ENCODE measurements around the gene TMEFF1.

DNA sequence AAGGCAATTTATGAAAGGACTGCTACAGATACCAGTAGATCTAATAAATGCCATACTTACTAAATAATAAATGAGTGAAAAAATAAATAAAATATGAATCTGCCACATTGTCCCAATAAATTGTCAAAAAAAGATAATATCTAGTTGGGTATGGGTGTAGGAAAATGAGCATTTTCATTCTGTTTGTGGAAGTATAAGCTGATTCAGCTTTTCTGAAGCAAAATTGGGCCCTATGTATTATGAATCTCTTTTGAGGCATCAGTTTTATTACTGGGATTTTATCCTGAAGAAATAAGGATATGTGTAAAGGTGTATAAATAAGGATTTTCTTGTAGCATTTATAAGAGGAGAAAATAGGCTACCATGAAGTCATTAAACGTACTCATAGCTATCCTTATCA lies 151.0 kb downstream of the TMEFF1 start:
- TF ChIP-seq, protein P1, sequence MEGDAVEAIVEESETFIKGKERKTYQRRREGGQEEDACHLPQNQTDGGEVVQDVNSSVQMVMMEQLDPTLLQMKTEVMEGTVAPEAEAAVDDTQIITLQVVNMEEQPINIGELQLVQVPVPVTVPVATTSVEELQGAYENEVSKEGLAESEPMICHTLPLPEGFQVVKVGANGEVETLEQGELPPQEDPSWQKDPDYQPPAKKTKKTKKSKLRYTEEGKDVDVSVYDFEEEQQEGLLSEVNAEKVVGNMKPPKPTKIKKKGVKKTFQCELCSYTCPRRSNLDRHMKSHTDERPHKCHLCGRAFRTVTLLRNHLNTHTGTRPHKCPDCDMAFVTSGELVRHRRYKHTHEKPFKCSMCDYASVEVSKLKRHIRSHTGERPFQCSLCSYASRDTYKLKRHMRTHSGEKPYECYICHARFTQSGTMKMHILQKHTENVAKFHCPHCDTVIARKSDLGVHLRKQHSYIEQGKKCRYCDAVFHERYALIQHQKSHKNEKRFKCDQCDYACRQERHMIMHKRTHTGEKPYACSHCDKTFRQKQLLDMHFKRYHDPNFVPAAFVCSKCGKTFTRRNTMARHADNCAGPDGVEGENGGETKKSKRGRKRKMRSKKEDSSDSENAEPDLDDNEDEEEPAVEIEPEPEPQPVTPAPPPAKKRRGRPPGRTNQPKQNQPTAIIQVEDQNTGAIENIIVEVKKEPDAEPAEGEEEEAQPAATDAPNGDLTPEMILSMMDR (conservative IDR thresholded peaks at IDR 0.05): no peak
- TF ChIP-seq ZFX (IDR thresholded peaks at IDR 0.05): no peak

Data from C4-2B (cell line).